ENCODE data around the gene CASTOR1. TPM values are rescaled to one million over a fixed set of nuclear protein-coding genes. Genes with fewer than 3 reads are reported as not detected.

CASTOR1 gene
- total and polyA plus RNA-seq, 2 donors (not counting 3 experiments of a cell fraction or from before 2014, with no cell fraction given) = 8.1 to 26.8 TPM

GRCh38 chr22:30309951-30310741 lies 20.8 kb upstream of the CASTOR1 start:
- BruUV-seq (replicated peaks) = no TSS peak
- TF ChIP-seq FOS (IDR thresholded peaks at IDR 0.05; ENCODE audit: borderline replicate concordance, insufficient read depth, low read length) = no peak
- no peak for TF ChIP-seq GATA2 (IDR thresholded peaks at IDR 0.05; ENCODE audit: insufficient read depth, insufficient read length, low read depth, low read length)
- no peak for TF ChIP-seq MAX (IDR thresholded peaks at IDR 0.05; ENCODE audit: insufficient read depth, insufficient read length)
- no peak for TF ChIP-seq POLR2AphosphoS5 (IDR thresholded peaks at IDR 0.05; ENCODE audit: insufficient read depth, low read depth, low read length)
- TF ChIP-seq CTCF (IDR thresholded peaks at IDR 0.05; ENCODE audit: extremely low read depth in 1 of 2, insufficient read depth in 1 of 2, low read depth in 1 of 2, low read length in 2 of 2) = no peak
- no peak for TF ChIP-seq MYC (IDR thresholded peaks at IDR 0.05; ENCODE audit: low read depth, low read length)
- TF ChIP-seq EZH2 (IDR thresholded peaks at IDR 0.05; ENCODE audit: borderline replicate concordance, low read depth, low read length, severe bottlenecking) = no peak
- H3K27ac ChIP-seq (ENCODE audit: insufficient read depth, low read depth, low read length) = no peak overlapping the region
- no peak overlapping the region for H3K9ac ChIP-seq (replicated peaks; ENCODE audit: extremely low read depth, insufficient read depth, low read length)
- intact Hi-C loops (cut with micrococcal nuclease) = no loop called here
- no peak overlapping the region for H2AFZ ChIP-seq (ENCODE audit: low read depth, low read length)
- peaks cover 14% of the 10 kb centered on the region for H3K4me1 ChIP-seq (ENCODE audit: control insufficient read depth, extremely low read depth, insufficient read depth, low read length)
- H3K9me3 ChIP-seq (replicated peaks; ENCODE audit: control insufficient read depth, insufficient read depth, low read length) = no peaks in the 10 kb centered on the region
- FAIRE-seq = no peak
- no peaks in the 10 kb centered on the region for H3K27me3 ChIP-seq (ENCODE audit: control insufficient read depth in 2 of 2, insufficient read depth in 2 of 2, low read length in 2 of 2)
- dilution Hi-C loops (cut with MboI; ENCODE audit: extremely low pct_ligation_motif_present, low sequenced_read_pairs) = no loop called here
- no peaks in the 10 kb centered on the region for H3K9me1 ChIP-seq (replicated peaks; ENCODE audit: control insufficient read depth, extremely low read depth, insufficient read depth, low read length)
- no peak overlapping the region for H3K4me2 ChIP-seq (ENCODE audit: insufficient read depth, low read length)
- POLR2A ChIA-PET = interaction anchor here (0.9 kb wide), 1 partner anchor 796 kb away, joined by 3 read pairs; no protein-coding TSS in a partner anchor
- no peak overlapping the region for H3K4me3 ChIP-seq (replicated peaks in 1 of 3; ENCODE audit: insufficient read depth in 1 of 3, low read depth in 1 of 3, low read length in 3 of 3)
- H3K36me3 ChIP-seq (ENCODE audit: control insufficient read depth in 2 of 2, extremely low read depth in 1 of 2, insufficient read depth in 2 of 2, low read length in 2 of 2) = no peaks in the 10 kb centered on the region
- DNase-seq (ENCODE audit: low read depth, low spot score) = no peak
- no peaks in the 10 kb centered on the region for H3K79me2 ChIP-seq (ENCODE audit: control insufficient read depth, insufficient read depth, low read length)
- H4K20me1 ChIP-seq (replicated peaks; ENCODE audit: control insufficient read depth, extremely low read depth, insufficient read depth, low read length) = no peaks in the 10 kb centered on the region
- CTCF ChIA-PET = interaction anchor here (0.6 to 2.2 kb wide), 4 partner anchors 9 to 121 kb away, joined by 3 to 12 read pairs (median 3); partner anchors contain the start of gene CASTOR1

All from endothelial cell of umbilical vein (primary cell).